CMK (cell line): ENCODE measurements around the gene ALDH4A1.
"Not testable (repeated sequence)": the region's sequence is repeated elsewhere in the genome, so short reads cannot be mapped to it uniquely, and the experiment has no call there.

ENCODE experiments used
- DNase-seq: peaks from one replicate; pipeline ENCODE4 v3.0.0-alpha.2; 2010; ENCODE audit warnings: low read depth

ALDH4A1 gene

DNA sequence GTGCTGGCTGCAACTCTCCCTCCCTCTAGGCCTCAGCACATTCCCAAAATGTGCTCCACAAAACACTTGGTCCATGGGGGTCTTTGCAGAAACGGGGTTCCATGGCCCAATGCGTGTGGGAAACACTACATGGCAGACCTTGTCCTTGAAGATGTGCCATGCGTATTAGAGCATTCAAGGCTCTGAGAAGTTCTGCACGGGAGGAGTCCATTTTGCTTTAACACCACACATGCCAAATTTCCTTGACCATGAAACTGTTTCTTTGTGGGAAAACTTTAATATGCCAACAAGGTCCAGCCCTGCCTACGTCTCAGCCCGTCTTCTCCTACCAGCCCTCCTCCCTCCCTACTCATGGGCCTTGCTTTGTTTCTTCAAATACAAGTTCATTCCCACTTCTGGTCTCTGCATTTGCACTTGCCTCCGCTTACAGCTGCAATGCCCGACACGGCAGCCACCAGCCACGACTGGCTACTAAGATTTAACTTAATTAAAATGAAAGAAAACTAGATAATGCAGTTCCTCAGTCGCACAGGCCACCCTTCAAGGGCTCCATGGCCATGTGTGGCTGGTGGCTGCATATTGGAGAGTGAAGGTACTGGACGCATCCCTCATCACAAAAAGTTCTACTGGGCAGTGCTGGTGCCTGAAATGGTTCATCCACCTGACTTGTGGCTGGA lies 23.7 kb downstream of the ALDH4A1 start:
- DNase-seq: no peak

DNA sequence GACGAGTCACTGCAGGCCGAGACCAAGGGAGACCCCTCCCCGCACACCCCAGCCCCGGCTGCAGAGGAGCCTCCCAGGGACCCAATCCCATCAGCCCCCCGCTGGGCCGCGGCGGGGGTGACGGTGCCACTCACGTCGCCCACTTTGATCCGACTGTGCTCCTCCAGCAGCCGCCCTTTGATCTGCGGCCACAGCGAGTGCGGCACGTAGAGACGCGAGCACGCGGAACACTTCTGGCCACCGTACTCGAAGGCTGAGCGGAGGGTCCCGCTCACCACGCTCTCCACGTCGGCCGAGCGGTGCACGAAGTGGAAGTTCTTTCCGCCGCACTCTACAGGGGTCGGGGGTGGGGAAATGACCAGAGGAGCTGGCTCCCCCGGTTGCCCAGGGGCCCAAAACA lies 25.1 kb downstream of the ALDH4A1 start:
- no peak for DNase-seq

DNA sequence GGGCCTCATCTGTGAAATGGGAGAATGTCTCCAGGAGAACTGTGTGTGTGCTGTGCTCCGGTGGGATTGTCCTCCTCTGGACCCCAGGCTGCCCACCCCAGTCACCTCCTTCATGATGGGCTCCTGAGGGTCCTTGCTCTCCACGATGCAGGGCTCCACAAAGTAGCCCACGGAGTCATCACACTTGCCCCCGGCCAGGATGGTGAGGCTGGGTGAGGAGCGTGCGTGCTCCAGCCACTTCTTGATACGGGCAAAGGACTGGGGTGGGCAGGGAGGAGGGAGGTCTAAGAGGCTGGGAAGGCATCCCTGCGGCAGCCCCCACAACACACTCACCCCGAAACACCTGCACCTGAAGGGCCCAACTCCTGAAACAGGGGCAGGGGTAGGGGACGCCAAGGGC lies 26.1 kb downstream of the ALDH4A1 start:
- DNase-seq: no peak

DNA sequence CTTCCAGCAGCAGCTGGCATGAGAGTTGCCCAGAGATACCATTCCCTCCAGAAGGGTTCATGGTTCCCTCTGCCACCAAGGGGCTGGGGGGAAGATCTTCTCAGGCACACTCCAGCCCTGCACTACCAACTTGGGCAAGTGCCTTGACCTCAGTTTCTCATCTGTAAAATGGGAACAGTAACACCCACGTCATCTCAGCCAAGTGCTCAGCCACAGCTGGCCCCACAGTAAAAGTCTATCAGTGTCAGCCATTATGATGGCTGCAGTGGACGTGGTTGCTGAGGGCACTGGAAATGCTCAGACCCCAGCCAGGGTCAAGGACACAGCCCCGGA lies 26.6 kb downstream of the ALDH4A1 start:
- no peak for DNase-seq

DNA sequence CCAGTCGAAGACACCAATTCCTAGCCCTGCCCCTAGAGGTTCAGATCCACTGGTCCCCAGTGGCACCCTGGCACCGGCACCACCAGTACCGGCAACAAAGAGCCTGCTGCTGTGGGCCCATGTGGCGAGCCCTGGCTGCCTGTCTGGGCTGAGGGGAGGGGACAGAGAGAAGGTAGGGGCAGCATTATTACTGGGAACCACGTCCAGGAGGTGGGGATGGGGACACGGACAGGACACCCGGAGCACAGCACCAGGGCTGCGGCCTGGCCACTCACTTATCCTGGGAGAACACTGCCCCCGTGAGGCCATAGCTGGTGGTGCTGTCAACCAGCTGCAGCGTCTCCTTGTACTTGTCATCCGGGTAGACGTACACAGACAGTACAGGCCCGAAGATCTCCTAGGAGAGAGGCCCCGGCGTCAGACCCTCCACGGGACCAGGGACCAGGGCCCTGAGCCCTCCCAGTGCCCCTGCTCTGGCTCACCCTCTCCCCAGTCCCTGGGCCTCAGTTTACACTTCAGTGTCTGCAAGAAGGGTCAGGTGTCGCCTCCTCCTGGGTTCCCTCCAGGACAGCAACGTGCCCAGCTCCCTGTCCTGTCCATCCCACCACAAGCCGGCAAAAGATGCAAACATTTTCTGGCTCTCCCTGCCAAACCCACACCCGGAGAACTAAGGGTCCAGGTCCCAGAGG lies 27.1 kb downstream of the ALDH4A1 start:
- peak; percentile 84 for DNase-seq

DNA sequence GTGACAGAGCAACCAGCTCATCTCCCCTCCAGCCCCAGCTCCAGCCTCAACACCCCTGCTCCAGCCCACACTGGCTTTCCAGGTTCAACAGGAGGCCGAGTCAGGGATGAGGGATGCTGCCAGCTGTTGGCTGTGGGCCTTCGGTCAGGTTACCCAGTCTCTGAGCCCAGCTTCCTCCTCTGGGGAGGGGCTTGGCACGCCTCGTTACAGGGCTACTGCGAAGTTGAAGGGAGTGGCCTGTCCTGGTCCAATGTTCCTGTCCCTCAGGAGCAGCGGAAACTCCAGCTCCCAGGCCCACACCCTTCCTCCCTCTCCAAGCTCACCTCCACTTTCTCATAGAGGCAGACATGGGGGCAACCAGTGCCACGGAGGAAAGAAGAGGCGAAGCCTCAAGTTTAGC lies 27.8 kb downstream of the ALDH4A1 start:
- no peak for DNase-seq

DNA sequence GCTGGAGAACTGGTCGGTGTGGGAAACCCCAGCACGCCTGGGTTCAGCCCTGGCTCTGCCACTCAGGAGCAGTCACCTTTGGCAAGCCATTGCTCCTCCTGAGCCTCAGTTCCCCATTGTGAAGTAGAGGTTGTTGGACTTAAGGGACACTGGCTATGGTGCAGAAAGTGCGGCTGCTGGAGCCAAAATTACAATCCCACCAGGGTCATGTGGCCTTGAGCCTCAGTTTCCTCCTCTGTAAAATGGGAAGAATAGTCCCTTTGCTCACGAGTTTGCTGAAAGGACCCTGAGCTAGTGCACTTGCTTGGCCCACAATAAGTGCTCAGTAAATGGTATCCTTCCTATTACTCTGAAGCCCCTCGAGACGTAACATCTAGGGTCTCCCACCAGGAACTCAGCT lies 28.3 kb downstream of the ALDH4A1 start:
- no peak for DNase-seq

DNA sequence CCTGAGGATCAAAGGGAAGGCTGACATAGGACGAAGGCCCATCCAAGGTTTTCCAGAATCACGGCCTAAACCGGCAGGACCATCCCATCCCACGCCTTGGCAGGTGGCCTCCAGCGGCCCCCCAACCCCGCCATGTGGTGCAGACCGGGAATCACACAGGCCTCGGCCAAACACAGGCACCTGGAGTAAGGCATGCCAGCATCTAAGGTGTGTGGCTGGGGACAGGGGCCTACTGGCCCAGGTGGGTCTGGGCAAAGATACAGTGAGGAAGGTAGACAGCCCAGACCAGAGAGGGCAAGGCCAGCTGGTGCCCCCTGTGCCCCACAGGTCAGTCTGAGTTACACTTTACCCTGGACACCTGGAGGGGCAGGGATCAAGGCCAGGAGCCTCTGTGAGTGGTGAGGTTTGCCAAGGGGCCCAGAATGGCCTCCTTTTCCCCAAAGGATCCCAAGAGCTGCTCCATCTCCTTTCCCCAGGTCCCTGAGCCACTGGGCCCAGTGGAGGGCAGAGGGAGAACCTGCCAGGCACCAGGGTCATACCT lies 30.2 kb downstream of the ALDH4A1 start:
- no peak for DNase-seq

DNA sequence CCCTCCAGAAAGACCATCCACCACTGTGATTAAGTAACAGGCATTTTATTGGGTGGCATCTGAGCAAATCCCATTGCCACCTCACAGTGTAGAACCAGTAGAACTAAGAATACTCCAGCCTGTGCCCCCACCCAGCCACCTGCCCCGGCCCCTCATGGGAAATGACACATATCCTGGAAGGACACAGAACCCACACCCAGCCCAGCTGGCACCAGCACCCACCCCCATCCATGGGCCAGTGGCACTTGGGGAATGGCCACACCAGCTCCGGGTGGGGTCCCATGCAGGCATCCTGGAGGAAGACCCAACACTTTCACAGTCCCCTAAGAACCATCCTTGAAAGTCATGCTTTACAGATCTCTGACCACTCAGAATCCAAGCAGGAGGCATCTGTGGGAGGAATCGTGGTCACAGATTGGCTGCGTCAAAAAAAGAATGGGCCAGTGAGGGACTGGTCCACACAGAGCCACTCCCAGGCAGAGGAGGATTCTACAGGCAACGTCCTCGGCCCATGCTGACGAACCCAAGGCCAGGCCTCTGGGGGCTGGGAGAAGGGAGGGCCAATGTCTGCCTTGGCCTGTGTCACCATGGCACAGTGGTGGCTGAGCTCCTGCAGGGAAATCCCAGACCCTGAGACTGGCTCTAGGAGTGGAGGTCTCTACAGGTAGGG lies 30.8 kb downstream of the ALDH4A1 start:
- DNase-seq: no peak

DNA sequence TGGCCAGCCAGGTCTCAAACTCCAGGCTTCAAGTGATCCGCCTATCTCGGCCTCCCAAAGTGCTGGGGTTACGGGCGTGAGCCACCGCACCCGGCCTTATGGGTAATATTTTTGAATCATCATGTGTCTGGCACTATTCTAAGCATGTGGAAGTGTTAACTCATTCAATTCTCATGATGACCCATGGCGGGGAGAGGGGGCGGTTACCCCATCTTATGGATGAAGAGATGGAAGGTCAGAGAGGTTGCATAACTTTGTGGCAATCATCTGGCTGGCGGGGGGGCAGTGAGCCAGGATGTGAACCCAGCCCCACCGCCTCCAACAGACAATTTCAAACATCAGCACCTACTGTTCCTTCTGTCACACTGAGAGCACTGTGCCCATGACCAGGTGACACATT lies 31.4 kb downstream of the ALDH4A1 start:
- no peak for DNase-seq

DNA sequence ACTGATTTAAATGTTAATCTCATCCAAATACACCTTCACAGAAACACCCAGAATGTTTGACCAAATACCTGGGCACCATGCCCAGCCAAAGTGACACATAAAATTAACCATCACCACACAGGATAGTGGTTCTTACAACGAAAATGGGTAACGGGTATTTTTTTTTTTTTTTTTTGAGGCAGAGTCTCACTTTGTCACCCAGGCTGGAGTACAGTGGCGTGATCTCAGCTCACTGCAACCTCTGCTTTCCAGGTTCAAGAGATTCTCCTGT lies 31.8 kb downstream of the ALDH4A1 start:
- DNase-seq: not testable (repeated sequence)

DNA sequence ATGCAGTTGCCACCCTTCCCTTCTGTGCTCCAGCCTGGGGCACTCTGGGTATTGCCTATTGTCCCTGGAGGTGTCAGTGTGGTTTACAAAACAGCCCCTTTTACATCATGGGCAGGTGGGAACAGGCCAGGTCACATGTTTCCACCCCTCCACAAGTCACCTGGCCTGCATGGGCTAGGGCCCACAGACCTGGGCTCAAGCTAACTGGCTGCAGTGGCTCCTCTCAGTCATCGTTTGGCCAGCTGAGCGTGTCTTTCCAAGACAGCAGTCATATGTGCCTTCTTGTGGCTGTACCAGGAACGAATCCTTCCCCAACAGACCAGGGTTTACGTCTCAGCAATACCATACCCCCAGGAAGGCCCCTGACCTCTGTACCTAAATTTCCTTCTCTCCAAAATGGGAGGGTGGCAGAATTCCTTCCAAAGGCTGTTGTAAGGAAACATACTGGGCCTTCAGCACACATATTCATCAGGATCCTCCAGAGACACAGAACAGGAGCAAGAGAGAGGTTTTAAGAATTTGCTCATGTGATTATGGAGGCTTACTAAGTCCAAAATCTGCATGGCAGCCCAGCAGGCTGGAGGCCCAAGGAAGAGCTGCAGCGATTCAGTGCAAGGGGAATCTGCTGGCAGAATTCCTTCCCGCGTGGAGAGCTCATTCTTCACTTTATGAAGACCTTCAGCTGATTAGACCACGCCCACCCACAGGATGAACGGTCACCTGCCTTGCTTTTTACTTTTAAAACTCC lies 32.3 kb downstream of the ALDH4A1 start:
- DNase-seq: no peak

DNA sequence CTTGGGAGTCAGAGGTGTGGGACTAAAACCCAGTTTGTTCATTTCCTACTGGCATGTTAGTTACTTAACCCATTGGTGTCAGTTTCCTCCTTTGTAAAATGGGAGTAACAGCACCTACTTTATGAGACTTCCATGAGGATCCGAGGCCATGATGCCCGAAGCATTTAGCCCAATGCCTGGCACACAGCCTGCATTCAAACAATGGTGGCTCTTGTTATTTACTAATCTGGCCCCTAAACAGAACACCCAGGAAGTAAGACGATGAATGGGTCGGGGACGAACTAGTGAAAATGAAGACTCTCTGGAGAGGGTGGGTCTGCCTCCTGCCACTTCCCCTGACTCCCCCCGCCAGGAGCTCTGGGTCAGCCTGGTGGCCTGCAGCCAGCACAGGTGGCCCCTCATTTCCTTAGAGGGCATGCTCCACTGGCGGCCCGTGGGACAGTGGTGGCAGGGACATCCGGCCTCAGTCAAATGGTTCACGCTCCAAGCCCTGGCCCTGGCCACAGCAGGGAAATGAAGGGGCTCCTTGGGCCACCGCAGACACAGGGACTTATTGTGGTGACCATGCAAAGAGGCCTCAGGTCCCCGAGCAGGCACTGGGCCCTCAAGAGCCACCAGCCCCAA lies 33.4 kb downstream of the ALDH4A1 start:
- no peak for DNase-seq

DNA sequence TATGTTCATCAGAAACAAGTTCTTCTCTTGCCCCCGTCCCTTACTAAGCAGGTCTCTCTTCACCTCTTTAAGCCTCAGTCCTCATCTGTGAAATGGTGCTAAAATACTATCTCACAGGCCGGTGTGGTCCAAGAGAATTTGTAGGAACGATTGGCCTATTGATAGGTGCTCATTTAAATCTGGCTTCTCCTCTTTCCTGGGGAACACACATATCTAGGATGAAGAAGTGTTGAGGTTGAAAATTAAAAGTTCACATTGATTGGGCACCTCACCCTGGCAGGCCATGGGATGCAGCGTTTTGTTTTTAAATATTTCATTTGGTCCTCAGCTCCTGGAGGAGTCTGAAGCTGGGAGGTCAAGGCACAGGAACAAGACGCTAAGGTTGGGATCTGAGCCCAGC lies 34.0 kb downstream of the ALDH4A1 start:
- no peak for DNase-seq

DNA sequence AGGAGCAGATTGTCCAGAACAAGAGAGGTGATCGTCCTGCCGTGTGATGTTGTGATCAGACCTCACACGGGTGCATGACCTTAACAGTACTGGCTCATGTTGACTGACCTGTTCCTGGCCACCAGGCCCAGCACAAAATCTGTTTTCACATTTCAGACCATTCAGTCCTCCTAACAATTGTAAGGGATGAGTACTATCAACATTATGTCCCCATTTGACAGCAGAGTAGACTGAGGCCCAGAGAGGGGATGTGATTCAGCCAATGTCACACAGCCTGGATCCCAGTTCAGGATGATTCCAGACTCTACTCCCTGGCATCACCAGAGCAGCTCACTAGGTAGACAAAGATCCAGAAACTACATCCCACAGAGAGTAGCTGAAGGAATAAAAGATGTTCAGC lies 35.5 kb downstream of the ALDH4A1 start:
- no peak for DNase-seq

DNA sequence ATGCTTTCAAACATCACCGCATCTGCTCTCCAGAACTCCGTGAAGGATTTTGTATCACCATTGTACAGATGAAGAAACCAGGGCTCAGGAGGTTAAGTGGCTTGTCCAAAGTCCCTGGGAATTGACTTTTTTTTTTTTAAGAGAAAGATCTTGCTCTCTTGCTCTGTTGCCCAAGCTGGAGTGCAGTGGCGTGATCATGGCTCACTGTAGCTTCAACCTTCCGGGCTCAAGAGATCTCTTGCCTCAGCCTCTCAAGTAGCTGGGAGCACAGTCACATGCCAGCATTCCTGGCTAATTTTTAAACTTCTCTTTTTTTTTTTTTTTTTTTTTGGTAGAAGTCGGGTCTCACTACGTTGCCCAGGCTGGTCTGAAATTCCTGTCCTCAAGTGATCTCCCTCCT lies 36.0 kb downstream of the ALDH4A1 start:
- no peak for DNase-seq

DNA sequence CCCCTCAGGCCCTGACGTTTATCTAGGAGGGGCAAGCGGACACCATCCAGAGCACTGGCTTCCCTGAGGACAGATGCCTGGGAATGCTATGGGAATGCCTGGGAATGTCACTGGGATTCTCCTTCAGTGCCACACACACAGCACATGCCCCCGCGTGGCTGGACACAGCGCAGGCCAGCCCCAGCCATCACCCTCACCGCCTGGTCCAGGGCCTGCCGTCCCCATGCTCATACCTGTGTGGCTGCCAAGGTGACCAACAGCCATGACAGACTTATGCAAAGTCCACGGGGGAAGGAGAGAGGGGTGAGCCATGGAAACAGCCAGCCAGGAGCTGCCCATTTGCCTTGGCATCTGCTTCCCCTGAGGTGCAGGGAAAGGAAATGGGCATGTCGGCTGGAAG lies 37.2 kb downstream of the ALDH4A1 start:
- DNase-seq: no peak

DNA sequence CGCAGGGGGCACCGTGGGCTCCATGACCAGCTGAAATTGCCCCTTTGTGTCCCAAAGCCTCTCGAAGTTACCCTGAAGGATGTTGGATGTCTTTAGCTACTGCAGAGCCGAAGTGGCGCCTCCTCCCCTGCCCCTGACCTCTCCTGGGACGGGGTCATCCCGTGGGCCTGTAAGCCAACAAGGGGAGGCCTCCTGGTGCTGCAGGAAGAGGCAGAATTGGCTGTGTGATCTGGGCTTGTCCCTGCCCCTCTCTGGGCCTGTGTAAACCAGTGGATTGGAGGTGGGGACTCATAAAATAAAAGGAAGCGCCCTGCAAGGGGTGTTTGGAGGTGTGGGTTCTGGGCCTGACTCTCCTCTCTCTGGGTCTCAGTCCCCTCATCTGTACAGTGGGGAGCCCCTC lies 40.8 kb downstream of the ALDH4A1 start:
- DNase-seq: no peak

DNA sequence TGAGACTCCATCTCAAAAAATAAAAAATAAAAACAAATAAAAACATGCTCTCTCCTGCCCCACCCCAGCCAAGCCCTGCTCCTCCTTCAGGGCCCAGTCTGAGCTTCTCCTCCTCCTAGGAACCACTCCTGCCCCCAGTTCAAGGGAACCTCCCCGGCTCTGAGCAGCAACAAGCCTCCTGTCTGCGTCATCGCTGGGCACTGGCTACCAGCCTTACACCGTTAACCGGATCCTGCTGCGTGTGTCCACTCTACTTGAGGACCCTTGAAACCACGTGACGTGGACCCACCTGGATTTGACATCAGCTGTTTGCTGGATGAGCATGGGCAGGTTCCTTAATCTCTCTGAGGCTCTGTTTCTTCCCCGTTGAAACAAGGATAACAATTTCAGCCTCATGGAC lies 41.3 kb downstream of the ALDH4A1 start:
- DNase-seq: no peak

DNA sequence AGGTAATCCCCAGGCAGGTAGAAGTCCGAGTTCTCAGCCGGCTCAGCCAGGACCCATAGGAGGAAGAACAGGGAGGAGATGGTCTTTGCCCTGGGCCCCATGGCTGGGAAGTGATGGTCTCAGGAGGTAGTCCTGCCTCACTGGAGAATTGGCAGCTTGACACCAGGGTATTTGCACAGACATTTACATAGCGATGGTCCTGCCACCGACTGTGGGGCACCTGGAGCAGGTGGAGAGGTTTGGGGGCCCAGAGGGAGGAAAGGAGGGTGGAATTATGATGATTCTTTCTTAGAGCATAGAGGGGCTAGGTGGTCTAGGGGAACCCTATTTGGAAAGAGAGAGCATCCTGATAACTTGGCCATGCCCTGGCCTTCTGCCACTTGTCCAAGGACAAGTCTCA lies 42.8 kb downstream of the ALDH4A1 start, which contains the start of gene TAS1R2:
TAS1R2 (minus strand) TSS at position 101 of the 400 bp plus-strand sequence; CDS start at position 101, 0 bp downstream.
- no peak for DNase-seq

DNA sequence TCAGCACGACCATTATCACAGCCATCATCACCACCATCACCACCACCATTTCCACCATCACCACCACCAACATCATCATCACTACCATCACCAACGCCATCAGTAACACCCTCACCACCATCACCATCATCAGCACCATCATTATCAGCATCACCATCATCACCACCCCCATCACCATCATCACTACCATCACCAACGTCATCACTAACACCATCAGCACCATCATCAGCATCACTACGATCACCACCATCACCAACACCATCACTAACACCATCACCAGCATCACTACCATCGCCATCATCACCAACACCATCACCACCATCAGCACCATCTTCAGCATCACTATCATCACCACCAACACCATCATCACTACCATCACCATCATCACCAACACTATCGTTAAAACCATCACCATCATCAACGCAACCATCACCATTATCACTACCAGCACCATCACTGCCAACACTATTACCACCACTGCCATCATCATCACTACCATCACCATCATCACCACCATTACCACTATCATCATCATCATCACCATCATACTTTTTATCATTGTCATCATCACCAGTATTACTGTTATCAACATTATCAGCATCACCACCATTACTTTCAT lies 44.2 kb downstream of the ALDH4A1 start:
- no peak for DNase-seq

DNA sequence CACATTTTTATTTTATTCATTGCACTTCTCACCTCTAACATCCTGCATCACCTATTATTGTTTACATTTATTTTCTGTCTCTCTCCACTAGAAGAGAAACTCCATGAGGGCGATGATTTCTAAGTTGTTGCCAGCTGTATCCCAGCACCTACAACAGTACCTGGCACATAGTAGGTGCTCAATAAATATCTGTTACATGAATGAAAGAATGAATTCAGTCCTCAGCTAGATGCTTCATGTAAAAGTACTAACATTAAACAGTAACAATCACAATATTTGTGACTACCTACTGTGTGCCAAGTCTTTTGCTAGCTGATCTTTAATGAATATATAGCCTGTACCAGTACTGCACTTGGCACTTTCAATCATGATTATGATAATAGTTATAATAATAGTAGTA lies 45.9 kb downstream of the ALDH4A1 start:
- DNase-seq: no peak
